A549 treated with dexamethasone at 1 μM for 4 hours (cell line): ENCODE measurements around the gene MPZ. TPM values are rescaled to one million over a fixed set of nuclear protein-coding genes. Genes with fewer than 3 reads are reported as not detected.

Source experiments
- total RNA-seq: library from RNA; stranded (reverse); fragments of 200-300 nt; extraction: Qiagen RNA extraction; gene quantifications from 5 replicates; pipeline ENCODE4 v1.2.3, GENCODE V29; 2022

MPZ gene
- 0.15 to 0.26 TPM (median 0.23 TPM) in 5 replicates for total RNA-seq

GRCh38 chr1:161309868-161310267 lies at the start of gene MPZ:
Gene MPZ, minus strand, starts transcription at chr1:161309968. Its CDS starts 63 bp downstream, at chr1:161309905.

DNA sequence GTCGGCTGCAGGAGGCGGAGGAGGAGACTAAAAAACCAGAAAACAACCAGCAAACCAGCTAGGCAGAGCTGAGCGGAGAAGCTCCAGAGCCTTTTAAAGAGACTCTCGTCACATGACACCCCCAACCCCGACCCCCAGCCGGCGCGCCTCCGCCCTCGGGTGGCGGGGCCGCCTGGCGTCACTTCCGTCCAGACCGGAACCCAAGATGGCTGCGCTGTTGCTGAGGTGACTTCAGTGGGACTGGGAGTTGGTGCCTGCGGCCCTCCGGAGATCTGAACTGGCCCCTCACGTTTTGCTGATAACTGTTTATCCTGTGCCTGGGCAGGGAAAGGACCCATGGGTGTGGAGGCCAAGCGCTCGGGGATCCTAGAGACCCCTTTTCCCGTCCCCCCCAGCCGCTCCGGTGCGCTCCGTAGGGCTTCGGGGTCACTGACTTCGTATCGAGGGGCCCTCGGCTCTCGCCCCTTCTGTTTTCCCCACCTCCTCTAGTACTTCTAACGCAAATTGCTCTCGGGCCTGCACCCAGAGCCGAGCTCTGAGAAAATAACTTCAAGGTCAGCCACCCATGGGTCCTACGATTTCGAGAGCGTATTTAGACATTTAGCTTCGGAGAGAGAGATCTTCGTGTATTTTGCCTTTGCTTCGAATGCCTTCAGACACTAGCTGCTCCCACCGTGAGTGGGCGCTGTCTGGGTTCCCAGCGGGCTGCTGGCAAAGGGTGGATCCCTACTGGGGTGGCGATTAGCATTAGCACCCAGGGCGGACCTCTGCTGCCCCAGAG lies 4.6 kb upstream of the MPZ start, which contains the start of gene SDHC:
SDHC (plus strand) TSS at position 181 of the 781 bp plus-strand sequence; CDS start at position 206, 25 bp downstream.

GRCh38 chr1:161258439-161259344 lies 51.1 kb downstream of the MPZ start, which contains the start of gene PCP4L1:
Gene PCP4L1, plus strand, starts transcription at chr1:161258745. Its CDS starts 230 bp downstream, at chr1:161258975.

Other genes starting within 250 kb of the MPZ start
- gene ARHGAP30, start 240.1 kb downstream of the MPZ start, total RNA-seq: 0.06 to 0.15 TPM (median 0.14 TPM) in 5 replicates
- 1.6 to 3.5 TPM (median 2.2 TPM) in 5 replicates for gene NECTIN4, start 220.4 kb downstream of the MPZ start, total RNA-seq
- gene KLHDC9, start 211.6 kb downstream of the MPZ start, total RNA-seq: 1.5 to 2.1 TPM (median 1.6 TPM) in 5 replicates
- 97.6 to 118 TPM (median 102 TPM) in 5 replicates for gene PFDN2, start 191.9 kb downstream of the MPZ start, total RNA-seq
- 27.5 to 32.9 TPM (median 31.8 TPM) in 5 replicates for gene NIT1, start 191.9 kb downstream of the MPZ start, total RNA-seq
- 27.0 to 38.1 TPM (median 34.9 TPM) in 5 replicates for gene DEDD, start 177.3 kb downstream of the MPZ start, total RNA-seq
- 89.0 to 149 TPM (median 91.5 TPM) in 5 replicates for gene UFC1, start 156.0 kb downstream of the MPZ start, total RNA-seq
- 14.8 to 21.6 TPM (median 20.7 TPM) in 5 replicates for gene USP21, start 150.5 kb downstream of the MPZ start, total RNA-seq
- 10.8 to 16.0 TPM (median 13.4 TPM) in 5 replicates for gene PPOX, start 143.5 kb downstream of the MPZ start, total RNA-seq
- gene B4GALT3, start 132.5 kb downstream of the MPZ start, total RNA-seq: 20.3 to 26.3 TPM (median 25.3 TPM) in 5 replicates
- 0.01 TPM in 3 of 5 replicates, not detected in the others for gene ADAMTS4, start 110.9 kb downstream of the MPZ start, total RNA-seq
- gene NDUFS2, start 107.6 kb downstream of the MPZ start, total RNA-seq: 80.5 to 103 TPM (median 82.4 TPM) in 5 replicates
- gene FCER1G, start 94.7 kb downstream of the MPZ start, total RNA-seq: 0.23 to 0.34 TPM (median 0.25 TPM) in 3 of 5 replicates, not detected in the others
- not detected in 5 replicates for gene APOA2, start 86.3 kb downstream of the MPZ start, total RNA-seq
- 9.3 to 11.1 TPM (median 11.0 TPM) in 5 replicates for gene TOMM40L, start 83.9 kb downstream of the MPZ start, total RNA-seq
- not detected in 5 replicates for gene NR1I3, start 71.8 kb downstream of the MPZ start, total RNA-seq
- 0.07 to 0.12 TPM (median 0.09 TPM) in 3 of 5 replicates, not detected in the others for gene PCP4L1, start 51.2 kb downstream of the MPZ start, total RNA-seq
- gene SDHC, start 4.4 kb upstream of the MPZ start, total RNA-seq: 191 to 237 TPM (median 201 TPM) in 5 replicates
- gene CFAP126, start 57.9 kb upstream of the MPZ start, total RNA-seq: 0.16 to 0.29 TPM (median 0.24 TPM) in 4 of 5 replicates, not detected in the other
- gene FCGR2A, start 195.5 kb upstream of the MPZ start, total RNA-seq: not detected in 5 replicates
- 0.94 to 6.5 TPM (median 1.5 TPM) in 5 replicates for gene HSPA6, start 214.6 kb upstream of the MPZ start, total RNA-seq
- gene FCGR3A, start 239.8 kb upstream of the MPZ start, total RNA-seq: not detected in 5 replicates